Mesodermal cell (in vitro differentiated cells): ENCODE measurements around the gene FOXK1.
"Not testable (repeated sequence)": the region's sequence is repeated elsewhere in the genome, so short reads cannot be mapped to it uniquely, and the experiment has no call there.

Experiments
- H3K27ac ChIP-seq: 2 replicates; pipeline ENCODE4 v1.7.0; 2013; ENCODE audit warnings: mild to moderate bottlenecking, low read depth, low read length, moderate library complexity; ENCODE audit not compliant: severe bottlenecking
- H3K36me3 ChIP-seq: 2 replicates; pipeline ENCODE4 v1.7.1; 2013; ENCODE audit warnings: mild to moderate bottlenecking, low read length, moderate library complexity; ENCODE audit not compliant: control insufficient read depth, insufficient read depth
- H3K4me1 ChIP-seq: one replicate; pipeline ENCODE4 v1.7.1; 2013; ENCODE audit warnings: mild to moderate bottlenecking, low read length; ENCODE audit not compliant: insufficient read depth, control insufficient read depth, poor library complexity, severe bottlenecking
- H3K4me3 ChIP-seq: 2 replicates; pipeline ENCODE4 v1.7.0; 2013; ENCODE audit warnings: low read length, control low read depth, mild to moderate bottlenecking; ENCODE audit not compliant: insufficient read depth, poor library complexity, severe bottlenecking; ENCODE audit errors: extremely low read depth
- H3K9me3 ChIP-seq: 2 replicates; pipeline ENCODE4 v1.7.1; 2013; ENCODE audit warnings: mild to moderate bottlenecking, low read length, moderate library complexity; ENCODE audit not compliant: control insufficient read depth
- WGBS, 2 experiments: methylation state at CpG; one replicate each; pipeline ENCODE4 v1.1.5; 2013; ENCODE audit warnings: missing lambda C conversion rate in 2 of 2; ENCODE audit not compliant: insufficient coverage in 2 of 2; 5-methylcytosine and 5-hydroxymethylcytosine counted together

Gene FOXK1

DNA sequence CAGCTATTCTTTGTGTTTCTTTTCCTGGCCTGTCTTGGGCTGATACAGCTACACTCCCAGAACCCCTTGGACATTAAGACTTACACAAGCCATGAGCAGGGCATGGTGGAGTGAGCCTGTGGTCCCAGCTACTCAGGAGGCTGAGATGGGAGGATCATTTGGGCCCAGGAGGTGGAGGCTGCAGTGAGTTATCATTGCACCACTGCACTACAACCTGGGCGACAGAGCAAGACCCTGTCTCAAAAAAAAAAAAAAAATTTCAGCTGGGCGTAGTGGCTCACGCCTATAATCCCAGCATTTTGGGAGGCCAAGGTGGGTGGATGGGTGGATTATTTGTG lies 13.6 kb upstream of the FOXK1 start:
- WGBS, 2 experiments: 87 to 100% methylated on average over 2 to 3 of the region's 3 CpGs
- H3K4me3 ChIP-seq: no peak overlapping the region
- peaks cover 3% of the 10 kb centered on the region for H3K4me1 ChIP-seq
- no peaks in the 10 kb centered on the region for H3K36me3 ChIP-seq
- H3K27ac ChIP-seq: no peak overlapping the region
- H3K9me3 ChIP-seq: peaks cover 8% of the 10 kb centered on the region

- no peak overlapping the region for H3K27ac ChIP-seq
- H3K4me3 ChIP-seq: no peak overlapping the region
- peaks cover 15% of the 10 kb centered on the region for H3K9me3 ChIP-seq
- peaks cover 3% of the 10 kb centered on the region for H3K4me1 ChIP-seq
- 75 to 83% methylated on average over 3 to 4 of the region's 4 CpGs for WGBS, 2 experiments
- no peaks in the 10 kb centered on the region for H3K36me3 ChIP-seq
Measured at GRCh38 chr7:4670791-4671190, 11.3 kb upstream of the FOXK1 start.

GRCh38 chr7:4675771-4676367 lies 6.2 kb upstream of the FOXK1 start:
- no peak overlapping the region for H3K4me3 ChIP-seq
- H3K27ac ChIP-seq: no peak overlapping the region
- WGBS, 2 experiments: 81 to 96% methylated on average over 8 of the region's 8 CpGs
- H3K36me3 ChIP-seq: no peaks in the 10 kb centered on the region
- peaks cover 14% of the 10 kb centered on the region for H3K9me3 ChIP-seq
- no peaks in the 10 kb centered on the region for H3K4me1 ChIP-seq

DNA sequence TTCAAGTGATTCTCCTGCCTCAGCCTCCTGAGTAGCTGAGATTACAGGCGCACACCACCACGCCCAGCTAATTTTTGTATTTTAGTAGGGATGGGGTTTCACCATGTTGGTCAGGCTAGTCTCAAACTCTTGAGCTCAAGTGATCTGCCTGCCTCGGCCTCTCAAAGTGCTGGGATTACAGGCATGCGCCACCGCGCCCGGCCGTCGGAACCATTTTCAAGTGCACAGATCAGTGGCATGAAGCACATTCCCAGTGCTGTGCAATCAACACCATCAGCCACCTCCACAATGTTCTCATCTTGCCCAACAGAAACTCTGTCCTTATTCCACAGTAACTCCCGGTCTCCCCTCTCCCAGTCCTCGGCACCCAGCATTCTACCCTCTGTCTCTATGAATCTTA lies 4.6 kb upstream of the FOXK1 start:
- not testable (repeated sequence) for H3K4me1 ChIP-seq, H3K4me3 ChIP-seq, H3K27ac ChIP-seq, H3K36me3 ChIP-seq, H3K9me3 ChIP-seq
- WGBS, 2 experiments: 87 to 92% methylated on average over 11 of the region's 11 CpGs

- Histone ChIP-seq H3K4me1 (peaks cover 21% of the 10 kb centered on the region), H3K36me3 (peaks cover 21% of the 10 kb centered on the region), H3K9me3 (no peaks in the 10 kb centered on the region), H3K4me3 (peak overlapping the region; percentile 18), H3K27ac (no peak overlapping the region)
- WGBS, 2 experiments: 83 to 95% methylated on average over 3 of the region's 6 CpGs
Measured at GRCh38 chr7:4681218-4681851, 760 bp upstream of the FOXK1 start.

DNA sequence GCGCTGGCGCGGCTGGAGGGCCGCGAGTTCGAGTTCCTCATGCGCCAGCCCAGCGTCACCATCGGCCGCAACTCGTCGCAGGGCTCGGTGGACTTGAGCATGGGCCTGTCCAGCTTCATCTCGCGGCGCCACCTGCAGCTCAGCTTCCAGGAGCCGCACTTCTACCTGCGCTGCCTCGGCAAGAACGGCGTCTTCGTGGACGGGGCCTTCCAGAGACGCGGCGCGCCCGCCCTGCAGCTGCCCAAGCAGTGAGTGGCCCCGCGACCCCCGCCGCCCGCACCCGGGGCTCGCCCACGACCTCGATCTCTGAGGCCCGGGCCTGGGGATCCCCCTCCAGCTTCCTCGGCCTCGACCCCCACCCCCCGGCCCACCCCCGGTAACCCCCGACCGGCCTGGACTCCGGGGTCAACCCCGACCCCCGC lies 537 bp downstream of the FOXK1 start:
- H3K27ac ChIP-seq: no peak overlapping the region
- peak overlapping the region; percentile 73 for H3K4me3 ChIP-seq
- H3K9me3 ChIP-seq: no peaks in the 10 kb centered on the region
- peaks cover 23% of the 10 kb centered on the region for H3K36me3 ChIP-seq
- WGBS, 2 experiments: 0% methylated on average over 30 to 33 of the region's 47 CpGs
- H3K4me1 ChIP-seq: peaks cover 21% of the 10 kb centered on the region

- peak overlapping the region; percentile 36 for H3K27ac ChIP-seq
- peak overlapping the region; percentile 73 for H3K4me3 ChIP-seq
- no peaks in the 10 kb centered on the region for H3K9me3 ChIP-seq
- peaks cover 23% of the 10 kb centered on the region for H3K36me3 ChIP-seq
- whole genome bisulfite sequencing, 2 experiments: 12 to 14% methylated on average over 12 to 17 of the region's 23 CpGs
- peaks cover 21% of the 10 kb centered on the region for H3K4me1 ChIP-seq
Measured at GRCh38 chr7:4683043-4683883, 1.2 kb downstream of the FOXK1 start.

GRCh38 chr7:4683884-4684565 lies 1.9 kb downstream of the FOXK1 start:
- no peaks in the 10 kb centered on the region for H3K9me3 ChIP-seq
- 43 to 51% methylated on average over 10 to 12 of the region's 16 CpGs for WGBS, 2 experiments
- peak overlapping the region; percentile 73 for H3K4me3 ChIP-seq
- H3K4me1 ChIP-seq: peaks cover 21% of the 10 kb centered on the region
- peak overlapping the region; percentile 36 for H3K27ac ChIP-seq
- H3K36me3 ChIP-seq: peaks cover 30% of the 10 kb centered on the region

GRCh38 chr7:4684846-4685245 lies 2.8 kb downstream of the FOXK1 start:
- 89 to 96% methylated on average over 7 to 9 of the region's 9 CpGs for whole genome bisulfite sequencing, 2 experiments
- Histone ChIP-seq H3K4me1 (peaks cover 21% of the 10 kb centered on the region), H3K4me3 (no peak overlapping the region), H3K9me3 (no peaks in the 10 kb centered on the region), H3K27ac (no peak overlapping the region), H3K36me3 (peaks cover 33% of the 10 kb centered on the region)

- WGBS, 2 experiments: 86 to 91% methylated on average over 5 to 7 of the region's 10 CpGs
Measured at GRCh38 chr7:4685676-4686075, 3.6 kb downstream of the FOXK1 start.

More at GRCh38 chr7:4685676-4686075, 3.6 kb downstream of the FOXK1 start:
- H3K27ac ChIP-seq, H3K9me3 ChIP-seq, H3K4me3 ChIP-seq: not testable (repeated sequence)
- Histone ChIP-seq H3K36me3 (peaks cover 39% of the 10 kb centered on the region), H3K4me1 (peaks cover 21% of the 10 kb centered on the region)
